Astrocyte of the cerebellum (primary cell): Measurements from ENCODE around the gene TMEM176A.
"Not testable (repeated sequence)": the region's sequence is repeated elsewhere in the genome, so short reads cannot be mapped to it uniquely, and the experiment has no call there.

ENCODE experiments used
- DNase-seq: peaks from one replicate; pipeline ENCODE4 v3.0.0-alpha.2; 2011; ENCODE audit warnings: low read depth
- H3K4me3 ChIP-seq: 2 replicates; pipeline ENCODE4 v1.5.1; 2011; ENCODE audit warnings: mild to moderate bottlenecking, low read depth, low read length, moderate library complexity
- CTCF ChIP-seq: IDR thresholded peaks from 2 replicates; pipeline ENCODE4 v1.5.1; 2012; ENCODE audit warnings: low read length, low read depth, moderate library complexity, mild to moderate bottlenecking; ENCODE audit errors: missing control alignments
- in situ Hi-C: cut with HindIII; loops from 2 replicates; pipeline ENCODE4 v1.10.0; 2017; ENCODE audit warnings: low sequenced_read_pairs

The TMEM176A gene

DNA sequence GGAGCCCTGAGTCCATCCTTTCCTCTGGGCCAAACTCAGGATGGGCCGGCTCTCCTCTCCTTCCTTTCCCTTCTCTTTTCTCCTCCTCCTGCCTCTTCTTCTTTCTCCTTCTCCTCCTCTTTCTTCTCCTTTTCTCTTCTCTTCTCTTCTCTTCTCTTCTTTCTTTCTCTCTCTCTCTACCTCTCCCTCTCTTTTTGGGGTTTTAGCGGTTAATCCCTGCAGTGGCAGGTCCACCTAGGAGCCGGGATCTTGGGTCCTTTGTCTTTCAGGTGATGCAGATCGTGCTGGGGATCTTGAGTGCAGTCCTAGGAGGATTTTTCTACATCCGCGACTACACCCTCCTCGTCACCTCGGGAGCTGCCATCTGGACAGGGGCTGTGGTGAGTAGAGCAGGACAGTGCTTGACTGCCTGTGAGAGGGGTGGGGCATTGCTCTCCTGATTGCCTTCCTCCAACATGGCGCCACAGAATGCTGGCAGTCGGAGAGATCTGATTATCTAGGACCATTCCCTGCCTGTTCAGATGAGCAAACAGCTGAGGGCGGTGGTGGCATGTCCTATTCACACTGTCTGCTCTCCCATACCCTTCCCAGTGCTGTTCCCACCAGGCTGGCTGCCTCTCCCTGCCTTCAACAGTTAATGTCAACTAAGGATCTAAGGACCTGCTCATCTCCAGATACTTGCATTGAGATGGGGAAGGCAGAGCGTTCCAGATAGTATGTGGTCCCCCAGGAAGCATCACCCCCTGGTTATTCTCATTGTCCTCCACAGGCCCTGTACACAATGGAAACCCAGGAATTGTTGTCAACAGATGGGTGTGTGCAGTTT, 1.6 kb downstream of the TMEM176A start:
- no peak for TF ChIP-seq CTCF
- DNase-seq: no peak
- H3K4me3 ChIP-seq: no peak overlapping the region
- in situ Hi-C loops: loop anchor here (5.0 kb wide), 1 partner anchor 35 kb away; no protein-coding TSS in a partner anchor

GRCh38 chr7:150803161-150803860, 2.7 kb downstream of the TMEM176A start:
- no peak for DNase-seq
- TF ChIP-seq CTCF: no peak
- in situ Hi-C loops: loop anchor here (5.0 kb wide), 1 partner anchor 34 kb away; no protein-coding TSS in a partner anchor
- no peak overlapping the region for H3K4me3 ChIP-seq

DNA sequence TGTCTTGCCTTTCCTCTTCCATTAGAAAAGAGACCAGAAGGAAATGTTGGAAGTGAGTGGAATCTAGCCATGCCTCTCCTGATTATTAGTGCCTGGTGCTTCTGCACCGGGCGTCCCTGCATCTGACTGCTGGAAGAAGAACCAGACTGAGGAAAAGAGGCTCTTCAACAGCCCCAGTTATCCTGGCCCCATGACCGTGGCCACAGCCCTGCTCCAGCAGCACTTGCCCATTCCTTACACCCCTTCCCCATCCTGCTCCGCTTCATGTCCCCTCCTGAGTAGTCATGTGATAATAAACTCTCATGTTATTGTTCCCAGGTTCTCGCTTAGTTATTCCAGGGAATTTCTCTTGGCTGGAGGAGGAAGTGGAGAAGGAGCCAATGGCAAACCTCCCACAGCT, 4.2 kb downstream of the TMEM176A start:
- no peak for TF ChIP-seq CTCF
- no peak for DNase-seq
- in situ Hi-C loops: loop anchor here (5.0 kb wide), 1 partner anchor 32 kb away; no protein-coding TSS in a partner anchor
- no peak overlapping the region for H3K4me3 ChIP-seq

DNA sequence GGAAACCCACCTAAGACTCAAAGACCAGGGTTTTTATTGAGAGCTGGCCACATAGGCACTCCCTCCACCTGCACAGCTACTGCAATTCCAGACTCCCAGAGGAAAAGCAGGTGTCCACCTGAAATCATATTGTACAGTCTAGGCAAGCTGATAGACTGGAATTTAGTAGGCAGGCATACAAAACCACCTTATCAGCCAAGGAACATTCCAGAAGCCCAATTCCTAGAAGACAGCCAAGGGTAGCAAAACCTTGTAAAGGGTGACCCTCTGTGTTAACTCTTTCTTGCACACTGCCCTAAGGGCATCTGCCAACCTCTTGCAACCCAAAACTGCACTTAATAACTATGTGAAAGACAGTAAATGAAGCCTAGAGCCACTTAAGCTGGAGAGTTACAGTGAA, 5.3 kb downstream of the TMEM176A start:
- in situ Hi-C loops: no loop called here
- no peak overlapping the region for H3K4me3 ChIP-seq
- no peak for DNase-seq
- no peak for TF ChIP-seq CTCF

DNA sequence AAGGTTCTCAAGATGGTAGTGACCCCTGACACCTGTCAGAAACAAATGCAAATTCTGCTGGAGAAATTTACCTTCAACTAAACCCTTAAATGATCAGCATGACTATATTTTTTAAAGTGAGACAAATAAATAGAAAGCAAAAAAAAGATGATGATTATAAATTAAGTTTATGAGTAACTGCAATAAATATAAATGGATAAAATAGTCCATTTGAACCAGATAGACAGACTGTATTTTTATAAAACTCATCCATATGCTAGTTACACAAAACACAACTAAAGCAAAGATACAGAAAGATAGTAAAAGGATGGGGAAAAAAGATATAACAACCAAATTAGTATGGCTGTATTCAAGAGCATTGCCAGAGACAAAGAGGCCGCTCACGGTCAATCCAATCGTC, 5.9 kb downstream of the TMEM176A start:
- in situ Hi-C loops: no loop called here
- no peak for DNase-seq
- TF ChIP-seq CTCF: no peak
- no peak overlapping the region for H3K4me3 ChIP-seq

DNA sequence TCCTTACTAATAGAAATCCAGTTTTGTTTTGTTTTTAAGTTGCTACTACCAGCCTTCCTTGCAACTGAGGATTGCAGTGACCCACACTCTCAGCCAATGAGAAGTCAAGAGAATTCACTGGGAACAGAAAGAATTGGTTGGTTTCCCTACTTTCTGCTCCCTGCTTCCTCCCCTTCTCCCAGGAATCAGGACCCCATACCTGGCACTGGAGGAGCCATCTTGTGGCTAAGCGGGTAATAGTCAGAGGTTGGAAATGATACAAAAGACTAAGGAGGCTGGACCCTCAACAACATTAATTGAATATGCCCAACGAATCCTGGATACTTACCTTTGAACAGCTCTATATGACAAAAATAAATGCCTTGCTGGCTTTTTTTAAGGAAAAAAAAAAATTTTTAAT, 6.3 kb downstream of the TMEM176A start:
- no peak overlapping the region for H3K4me3 ChIP-seq
- no peak for DNase-seq
- in situ Hi-C loops: no loop called here
- no peak for TF ChIP-seq CTCF

- DNase-seq, H3K4me3 ChIP-seq, in situ Hi-C loops: not testable (repeated sequence)
Observed at GRCh38 chr7:150807616-150808438, 7.3 kb downstream of the TMEM176A start.
